Measurements from ENCODE around the gene TMEM168.
A peak's percentile ranks its signal among the peaks of the same experiment; 100 is the strongest.
"Not testable (repeated sequence)": the region's sequence is repeated elsewhere in the genome, so short reads cannot be mapped to it uniquely, and the experiment has no call there.

TMEM168 gene

DNA sequence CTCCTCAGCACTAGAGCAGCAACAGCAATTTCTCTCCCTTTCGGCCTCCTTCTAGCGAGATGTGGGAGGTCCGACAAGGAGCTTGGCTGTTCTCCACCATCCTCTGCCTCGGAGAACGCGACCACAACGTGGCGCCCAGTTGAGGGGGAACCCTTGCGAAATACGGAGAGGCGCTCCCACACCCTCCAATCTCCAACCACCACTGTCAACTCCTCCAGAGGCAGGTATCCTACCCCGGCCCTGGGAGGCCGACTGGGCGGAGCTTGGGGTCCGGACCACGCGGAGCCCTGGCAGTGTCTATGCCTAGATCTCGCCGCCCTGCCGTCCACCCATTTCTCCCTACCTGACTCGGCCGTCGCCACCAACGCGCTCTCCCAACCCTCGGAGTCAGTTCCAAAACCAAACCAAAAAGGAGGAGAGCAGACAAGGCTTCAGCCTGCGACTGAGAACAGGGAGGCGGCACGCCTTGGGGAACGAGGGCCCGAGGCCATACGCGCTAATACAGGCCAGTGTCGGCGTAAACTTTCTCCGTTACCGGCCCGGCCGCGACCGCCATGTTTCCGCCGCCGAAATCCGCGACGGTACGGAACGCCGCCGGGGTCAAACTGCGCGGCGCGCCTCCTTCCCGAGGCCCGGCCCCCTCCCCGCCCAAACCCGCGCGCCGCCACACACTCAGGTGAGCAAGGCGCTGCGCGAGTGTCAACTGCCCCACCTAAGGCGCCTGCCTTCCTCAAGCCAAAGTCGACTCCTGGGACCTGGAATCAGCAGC is at the start of gene TMEM168:
Gene TMEM168, minus strand, starts transcription at position 577 of the 769 bp plus-strand sequence. CDS start 5,568 bp downstream, outside the sequence.
- peak; percentile 76 to 81 for DNase-seq (ENCODE audit: low read depth in 1 of 2, low spot score in 1 of 2)

DNA sequence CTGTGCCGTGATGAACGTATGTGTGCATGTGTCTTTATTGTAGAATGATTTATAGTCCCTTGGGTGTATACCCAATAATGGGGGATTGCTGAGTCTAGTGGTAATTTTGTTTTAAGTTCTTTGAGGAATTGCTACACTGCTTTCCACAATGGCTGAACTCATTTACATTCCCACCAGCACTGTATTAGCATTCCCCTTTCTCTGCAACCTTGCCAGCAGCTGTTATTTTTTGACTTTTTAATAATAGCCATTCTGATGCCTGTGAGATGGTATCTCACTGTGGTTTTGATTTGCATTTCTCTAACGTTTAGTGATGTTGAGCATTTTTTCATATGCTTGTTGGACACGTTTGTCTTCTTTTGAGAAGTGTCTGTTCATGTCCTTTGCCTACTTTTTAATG is 45.7 kb upstream of the TMEM168 start:
- not testable (repeated sequence) for DNase-seq (ENCODE audit: low read depth in 1 of 2, low spot score in 1 of 2)

DNA sequence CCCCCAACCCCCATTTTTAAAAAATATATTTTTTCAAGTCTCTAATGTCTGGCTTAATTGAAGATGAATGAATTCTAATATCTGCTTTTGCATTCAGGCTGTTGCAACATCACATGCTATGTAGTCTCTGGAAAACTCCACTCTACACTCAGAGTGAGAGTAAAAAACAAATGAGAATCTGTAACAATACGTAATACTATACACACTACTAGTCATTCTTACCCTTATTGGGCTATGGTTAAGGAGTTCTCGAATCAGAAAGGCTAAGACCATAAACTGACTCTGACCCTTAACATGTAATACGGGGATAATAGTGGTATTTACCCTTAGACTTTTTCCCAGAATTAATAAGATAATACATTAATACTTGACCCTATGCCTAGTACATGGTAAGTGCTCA is 42.9 kb upstream of the TMEM168 start:
- DNase-seq (ENCODE audit: low read depth in 1 of 2, low spot score in 1 of 2), result no peak

- DNase-seq (ENCODE audit: low read depth in 1 of 2, low spot score in 1 of 2), result no peak
Measured at GRCh38 chr7:112830769-112831168, 40.6 kb upstream of the TMEM168 start.

GRCh38 chr7:112828696-112829095 is 38.5 kb upstream of the TMEM168 start:
- DNase-seq (ENCODE audit: low read depth in 1 of 2, low spot score in 1 of 2), result no peak

DNA sequence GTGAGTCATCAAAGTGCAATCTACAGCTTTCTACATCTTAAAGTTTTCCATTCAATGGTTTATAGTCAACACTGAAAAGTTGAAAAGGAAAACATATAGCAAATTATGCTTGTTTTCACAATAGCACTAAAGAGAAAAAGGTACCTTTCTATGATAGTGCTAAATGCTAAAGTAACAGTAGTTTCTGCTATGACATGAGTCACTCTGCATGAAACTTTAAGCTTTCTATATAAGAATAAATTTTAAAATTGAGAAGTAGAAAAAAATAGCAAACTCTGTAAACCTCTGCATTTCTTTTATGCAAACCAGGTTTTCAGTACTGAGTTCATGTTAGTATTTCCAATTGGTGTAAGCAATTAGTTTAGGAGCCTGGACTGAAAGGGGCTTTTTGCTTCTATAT is 31.2 kb upstream of the TMEM168 start:
- no peak for DNase-seq (ENCODE audit: low read depth in 1 of 2, low spot score in 1 of 2)

- DNase-seq (ENCODE audit: low read depth in 1 of 2, low spot score in 1 of 2), result no peak
Measured at GRCh38 chr7:112819536-112819935, 29.3 kb upstream of the TMEM168 start.

DNA sequence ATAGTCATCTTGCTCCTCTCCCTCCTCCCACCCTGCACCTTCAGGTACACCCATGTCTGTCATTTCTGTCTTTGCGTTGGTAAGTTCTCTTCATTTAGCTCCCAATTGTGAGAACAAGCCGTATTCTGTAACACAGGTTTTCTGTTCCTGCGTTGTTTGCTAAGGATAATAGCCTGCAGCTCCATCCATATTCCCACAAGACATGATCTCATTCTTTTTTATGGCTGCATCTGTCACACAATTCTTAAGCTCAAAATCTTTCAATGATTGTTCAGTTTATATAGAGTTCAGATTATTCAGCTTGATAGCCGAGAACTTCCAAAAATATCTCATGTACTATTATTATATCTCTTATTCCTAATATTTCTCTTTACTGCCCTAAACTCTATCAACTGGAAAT is 16.0 kb upstream of the TMEM168 start:
- DNase-seq (ENCODE audit: low read depth in 1 of 2, low spot score in 1 of 2), result no peak

DNA sequence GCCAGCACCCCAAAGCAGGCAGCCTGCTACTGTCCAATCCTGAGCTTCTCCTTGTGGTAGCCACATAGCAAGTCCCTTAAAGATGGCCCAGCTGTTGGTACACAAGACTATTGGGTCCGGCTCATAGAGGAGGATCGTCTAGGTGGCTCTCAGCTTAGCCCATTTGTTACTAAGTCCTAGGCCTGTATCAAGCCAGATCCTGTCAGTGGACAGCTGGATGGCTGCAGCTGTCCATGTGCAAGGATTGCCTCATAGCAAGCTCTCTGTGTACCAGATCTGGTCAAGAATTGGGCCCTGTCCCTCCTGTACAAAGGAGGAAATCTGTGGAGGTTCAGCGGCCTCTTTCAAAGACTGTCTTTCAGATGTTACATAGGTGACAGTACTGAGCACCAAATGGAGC is 12.2 kb upstream of the TMEM168 start:
- no peak for DNase-seq (ENCODE audit: low read depth in 1 of 2, low spot score in 1 of 2)

- no peak for DNase-seq (ENCODE audit: low read depth in 1 of 2, low spot score in 1 of 2)
Measured at GRCh38 chr7:112800486-112800885, 10.3 kb upstream of the TMEM168 start.

DNA sequence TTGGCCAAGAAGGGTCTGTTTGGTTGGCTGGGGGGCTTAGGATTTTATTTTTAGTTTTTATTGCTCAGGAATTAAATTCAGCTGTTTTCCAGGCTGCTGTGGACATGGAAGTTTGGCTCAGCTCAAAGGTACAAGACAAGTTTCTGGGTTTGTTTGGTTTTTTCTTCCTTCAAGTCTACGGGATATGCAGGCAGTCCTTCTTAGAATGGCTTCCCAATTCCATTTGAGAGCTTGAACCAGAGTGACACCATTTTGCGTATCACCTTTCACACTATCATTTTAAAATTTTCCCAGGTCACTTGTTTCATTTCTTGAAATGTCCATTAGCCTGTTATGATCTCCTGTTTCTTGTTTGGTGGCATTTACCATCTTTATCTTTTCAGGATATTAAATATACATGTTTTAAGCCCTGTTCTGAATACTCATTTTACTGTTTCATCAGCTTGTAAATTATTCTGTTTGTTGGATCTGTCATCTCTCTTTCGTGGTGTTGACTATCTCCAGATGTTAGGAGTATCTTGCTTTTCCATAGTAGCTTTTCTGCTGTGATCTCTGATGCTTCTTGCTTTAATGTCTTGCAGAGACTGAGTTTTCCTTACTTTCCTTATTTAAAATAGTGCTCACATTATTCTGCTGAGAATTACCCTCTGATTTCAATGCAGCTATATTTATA is 9.4 kb upstream of the TMEM168 start:
- no peak for DNase-seq (ENCODE audit: low read depth in 1 of 2, low spot score in 1 of 2)

GRCh38 chr7:112798274-112799159 is 8.3 kb upstream of the TMEM168 start:
- DNase-seq (ENCODE audit: low read depth in 1 of 2, low spot score in 1 of 2), result no peak

GRCh38 chr7:112796552-112796951 is 6.4 kb upstream of the TMEM168 start:
- not testable (repeated sequence) for DNase-seq (ENCODE audit: low read depth in 1 of 2, low spot score in 1 of 2)

DNA sequence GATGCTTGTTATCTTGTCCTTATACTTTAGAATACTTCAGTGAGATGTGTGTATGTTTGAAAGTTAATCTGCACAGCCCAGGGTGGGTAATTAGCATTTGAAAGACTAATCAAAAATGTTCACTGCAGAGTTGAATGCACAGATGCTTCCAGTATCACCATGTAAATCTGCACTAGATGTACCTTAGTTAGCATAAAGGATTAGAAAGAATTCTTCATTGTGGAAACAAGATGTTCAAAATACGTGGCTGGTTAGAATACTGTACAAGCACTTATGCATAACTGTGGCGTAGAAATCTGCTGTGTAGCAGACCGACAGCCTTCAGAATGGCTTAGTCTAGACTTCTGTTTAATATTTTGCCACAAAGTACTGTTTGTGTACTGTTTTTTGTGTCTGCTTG is 2.2 kb upstream of the TMEM168 start:
- no peak for DNase-seq (ENCODE audit: low read depth in 1 of 2, low spot score in 1 of 2)

DNA sequence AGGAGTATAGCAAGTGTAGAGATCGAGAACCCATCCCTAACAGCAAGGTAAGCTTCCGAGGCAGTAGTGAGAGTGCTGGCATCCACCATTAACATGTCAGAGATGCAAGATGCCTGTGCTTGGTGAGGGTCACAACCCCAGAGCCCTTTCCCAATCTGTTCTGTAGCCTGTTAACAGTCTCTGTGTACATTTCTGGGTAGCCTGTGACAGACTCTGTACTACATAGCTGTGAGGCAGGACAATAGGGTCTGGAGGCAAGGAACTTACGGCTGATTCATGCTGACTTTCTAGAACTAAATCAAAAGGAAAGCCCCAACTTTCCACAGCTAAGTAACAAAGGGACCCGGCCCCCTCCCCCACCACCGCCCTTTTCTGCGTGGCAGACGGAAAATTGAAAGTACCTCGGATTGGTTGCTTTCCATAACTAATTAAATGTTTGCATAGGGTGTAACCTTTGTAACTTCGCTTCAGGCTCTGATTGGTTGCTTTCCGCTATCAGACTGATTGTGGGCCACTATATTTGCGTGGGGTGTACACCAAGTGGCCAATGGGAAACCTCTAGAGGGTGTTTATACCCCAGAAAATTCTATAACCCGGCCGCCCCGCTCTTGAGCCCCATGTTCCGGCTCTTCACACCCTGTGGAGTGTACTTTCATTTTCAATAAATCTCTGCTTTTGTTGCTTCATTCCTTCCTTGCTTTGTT is 1.4 kb upstream of the TMEM168 start:
- no peak for DNase-seq (ENCODE audit: low read depth in 1 of 2, low spot score in 1 of 2)

DNA sequence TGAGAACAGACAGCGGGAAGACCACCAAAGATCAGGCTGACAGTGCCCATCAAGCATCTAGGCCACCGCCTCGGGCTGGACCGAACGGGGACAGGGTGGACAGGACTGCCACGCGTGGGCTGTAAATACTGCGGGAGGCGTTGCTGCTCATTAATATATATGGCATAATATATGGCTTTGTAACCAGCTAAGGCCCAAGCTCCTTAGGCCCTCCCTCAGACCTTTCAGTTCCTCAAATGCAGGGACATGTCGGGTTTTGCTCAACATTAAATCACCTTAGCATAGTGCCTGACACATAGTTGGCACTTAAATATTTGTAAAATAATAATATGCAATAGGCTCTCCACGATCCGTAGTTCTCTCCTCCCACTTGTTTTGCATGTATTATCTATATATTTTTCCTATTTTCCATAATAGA is 402 bp upstream of the TMEM168 start:
- DNase-seq (ENCODE audit: low read depth in 1 of 2, low spot score in 1 of 2), result no peak

GRCh38 chr7:112789453-112789816 is 758 bp downstream of the TMEM168 start:
- no peak for DNase-seq (ENCODE audit: low read depth in 1 of 2, low spot score in 1 of 2)

GRCh38 chr7:112788778-112789343 is 1.3 kb downstream of the TMEM168 start:
- no peak for DNase-seq (ENCODE audit: low read depth in 1 of 2, low spot score in 1 of 2)

- no peak for DNase-seq (ENCODE audit: low read depth in 1 of 2, low spot score in 1 of 2)
Measured at GRCh38 chr7:112784603-112785002, 5.6 kb downstream of the TMEM168 start.

DNA sequence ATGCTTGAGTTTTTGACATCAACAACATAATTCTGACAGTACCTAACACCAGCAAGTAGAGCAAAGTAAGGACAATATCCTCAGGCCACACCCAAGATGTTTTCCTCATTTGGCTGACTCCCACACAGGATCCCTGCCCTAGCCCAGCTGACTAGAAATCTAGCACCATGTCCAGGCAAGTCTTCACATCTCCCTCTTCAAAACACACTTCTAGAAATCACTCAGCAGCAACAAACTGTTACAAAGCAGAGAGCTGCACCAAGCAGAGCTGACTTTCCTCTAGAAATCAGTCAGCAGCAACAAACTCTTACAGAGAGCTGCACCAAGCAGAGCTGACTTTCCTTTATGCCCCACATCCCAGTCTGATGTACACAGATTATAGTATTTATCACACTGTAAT is 7.7 kb downstream of the TMEM168 start:
- no peak for DNase-seq (ENCODE audit: low read depth in 1 of 2, low spot score in 1 of 2)

DNA sequence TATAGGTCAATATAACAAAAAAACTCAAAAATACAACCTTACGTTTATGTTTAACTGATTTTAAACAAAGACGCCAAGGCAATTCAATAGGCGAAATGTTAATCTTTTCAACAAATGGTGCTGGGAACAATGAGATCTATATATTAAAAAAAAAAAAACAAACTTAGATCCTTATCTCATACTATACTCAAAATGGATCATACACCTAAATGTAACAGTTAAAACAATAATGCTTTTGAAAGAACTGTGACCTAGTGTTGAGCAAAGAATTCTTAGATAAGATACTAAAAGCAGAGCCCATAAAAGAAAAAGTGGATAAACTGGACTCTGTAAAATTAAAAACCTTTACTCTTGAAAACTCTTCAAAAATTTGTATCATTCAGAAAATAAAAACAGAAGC is 8.6 kb downstream of the TMEM168 start:
- no peak for DNase-seq (ENCODE audit: low read depth in 1 of 2, low spot score in 1 of 2)

Measured in activated T-helper 1 cell treated with anti-CD3 and anti-CD28 coated beads, Interleukin-2, amount 50 U/mL, for 16 hours (primary cell).